ENCODE data around the gene CDH18. TPM values are rescaled to one million over a fixed set of nuclear protein-coding genes. Genes with fewer than 3 reads are reported as not detected.
A peak's percentile ranks its signal among the peaks of the same experiment; 100 is the strongest.

Gene CDH18, protein sequence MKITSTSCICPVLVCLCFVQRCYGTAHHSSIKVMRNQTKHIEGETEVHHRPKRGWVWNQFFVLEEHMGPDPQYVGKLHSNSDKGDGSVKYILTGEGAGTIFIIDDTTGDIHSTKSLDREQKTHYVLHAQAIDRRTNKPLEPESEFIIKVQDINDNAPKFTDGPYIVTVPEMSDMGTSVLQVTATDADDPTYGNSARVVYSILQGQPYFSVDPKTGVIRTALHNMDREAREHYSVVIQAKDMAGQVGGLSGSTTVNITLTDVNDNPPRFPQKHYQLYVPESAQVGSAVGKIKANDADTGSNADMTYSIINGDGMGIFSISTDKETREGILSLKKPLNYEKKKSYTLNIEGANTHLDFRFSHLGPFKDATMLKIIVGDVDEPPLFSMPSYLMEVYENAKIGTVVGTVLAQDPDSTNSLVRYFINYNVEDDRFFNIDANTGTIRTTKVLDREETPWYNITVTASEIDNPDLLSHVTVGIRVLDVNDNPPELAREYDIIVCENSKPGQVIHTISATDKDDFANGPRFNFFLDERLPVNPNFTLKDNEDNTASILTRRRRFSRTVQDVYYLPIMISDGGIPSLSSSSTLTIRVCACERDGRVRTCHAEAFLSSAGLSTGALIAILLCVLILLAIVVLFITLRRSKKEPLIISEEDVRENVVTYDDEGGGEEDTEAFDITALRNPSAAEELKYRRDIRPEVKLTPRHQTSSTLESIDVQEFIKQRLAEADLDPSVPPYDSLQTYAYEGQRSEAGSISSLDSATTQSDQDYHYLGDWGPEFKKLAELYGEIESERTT
- under 1 TPM in 1 of 2 donors, not detected in 1; 0.60 TPM for total RNA-seq
- long read RNA-seq, donor 1 = 0 reads
- long read RNA-seq, donor 2 = 0 reads

DNA sequence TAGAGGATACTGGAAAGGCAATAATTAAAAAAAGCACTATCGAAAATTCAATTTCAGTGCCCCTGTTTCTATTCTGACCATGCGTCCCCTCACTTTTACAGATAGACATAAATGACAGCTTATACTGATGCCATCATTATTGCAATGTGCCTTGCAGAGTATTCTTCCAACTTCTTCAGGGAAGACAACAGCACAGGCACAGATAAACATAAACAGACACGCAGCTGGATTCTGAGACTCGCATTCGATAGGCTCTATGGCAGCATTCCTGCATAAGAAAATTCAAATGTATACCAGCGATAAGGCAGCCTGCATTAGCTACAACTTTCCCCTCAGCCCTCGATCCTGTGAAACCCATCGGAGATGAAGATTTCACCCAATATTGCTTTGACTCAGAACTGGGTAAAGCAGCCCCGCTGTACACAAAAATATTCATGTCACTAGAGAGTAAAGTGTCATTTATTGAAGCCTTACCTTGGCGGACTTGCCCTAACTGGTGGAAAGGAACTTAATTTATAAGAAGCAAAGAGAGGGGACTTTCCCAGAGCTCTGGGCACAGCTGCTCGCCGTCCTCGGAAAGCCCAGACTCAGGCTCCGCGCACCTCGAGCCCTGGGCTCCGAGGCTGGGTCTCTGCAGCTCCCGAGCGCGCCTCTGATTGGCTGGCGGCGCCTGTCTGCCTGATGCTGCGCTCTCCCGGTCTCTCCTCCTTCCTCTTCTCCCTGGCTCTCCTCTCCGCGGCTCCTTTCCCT, at the start of gene CDH18:
TSS of gene CDH18 (minus strand) at position 589 of the 750 bp plus-strand sequence. CDS start 149,214 bp downstream, outside the sequence.
- intact Hi-C loops (cut with DNase I) = no loop called here
- DNase-seq (ENCODE audit: low spot score) = peak; percentile 69

DNA sequence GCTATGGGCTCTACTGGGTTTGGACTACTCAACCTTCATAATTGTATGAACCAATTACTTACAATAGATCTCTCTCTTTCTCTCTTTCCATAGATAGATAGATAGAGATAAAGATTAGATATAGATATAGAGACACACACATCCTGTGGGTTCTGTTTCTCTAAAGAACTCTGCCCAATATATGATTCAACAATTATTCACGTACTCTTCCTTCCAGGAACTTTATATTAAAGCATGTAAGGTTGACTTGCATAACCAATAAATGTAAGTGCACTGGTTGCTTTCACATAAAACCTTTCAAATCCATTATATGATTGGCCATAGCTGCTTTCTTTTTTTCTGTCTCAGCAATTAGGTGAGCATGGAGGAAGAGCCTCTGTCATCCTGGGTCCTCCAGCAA, 46.7 kb upstream of the CDH18 start:
- intact Hi-C loops (cut with DNase I) = no loop called here
- no peak for DNase-seq (ENCODE audit: low spot score)

DNA sequence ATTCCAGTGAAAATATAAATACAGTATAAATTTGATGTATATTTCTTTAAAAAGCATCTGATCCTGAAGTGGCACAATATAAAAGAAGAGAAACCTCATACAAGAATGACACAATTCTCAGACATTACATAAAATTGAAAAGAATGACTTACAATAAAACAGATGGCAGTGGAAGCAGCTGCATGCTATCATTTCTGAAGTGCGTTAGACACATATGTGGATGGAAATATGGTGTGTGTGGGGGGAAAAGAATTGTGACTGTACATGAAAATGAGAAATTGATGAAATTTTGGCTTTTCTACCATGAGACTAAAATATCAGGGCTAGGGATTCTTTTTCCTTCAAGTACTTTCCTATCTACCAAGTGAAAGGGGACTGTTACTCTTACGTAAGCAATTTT, 45.9 kb upstream of the CDH18 start:
- no peak for DNase-seq (ENCODE audit: low spot score)
- intact Hi-C loops (cut with DNase I) = no loop called here

DNA sequence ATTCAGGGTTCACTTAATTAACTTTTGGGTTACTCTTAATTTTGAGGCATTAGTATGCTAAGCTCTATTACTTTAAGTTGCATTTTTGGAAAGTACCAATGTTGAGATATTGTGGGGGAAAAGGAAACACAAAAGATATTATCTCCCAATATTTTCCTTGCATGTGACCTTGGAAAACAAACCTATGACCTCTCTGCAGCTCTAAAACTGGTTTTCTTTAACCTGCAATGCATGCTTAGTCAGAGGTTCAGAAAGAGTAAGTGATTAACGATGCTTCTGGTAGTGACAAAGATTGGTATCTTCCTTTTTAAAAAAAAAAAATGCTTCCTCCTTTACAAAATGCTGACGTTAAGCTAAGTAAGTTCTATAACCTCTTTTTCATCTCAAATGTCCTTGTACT, 44.9 kb upstream of the CDH18 start:
- DNase-seq (ENCODE audit: low spot score) = no peak
- intact Hi-C loops (cut with DNase I) = no loop called here

DNA sequence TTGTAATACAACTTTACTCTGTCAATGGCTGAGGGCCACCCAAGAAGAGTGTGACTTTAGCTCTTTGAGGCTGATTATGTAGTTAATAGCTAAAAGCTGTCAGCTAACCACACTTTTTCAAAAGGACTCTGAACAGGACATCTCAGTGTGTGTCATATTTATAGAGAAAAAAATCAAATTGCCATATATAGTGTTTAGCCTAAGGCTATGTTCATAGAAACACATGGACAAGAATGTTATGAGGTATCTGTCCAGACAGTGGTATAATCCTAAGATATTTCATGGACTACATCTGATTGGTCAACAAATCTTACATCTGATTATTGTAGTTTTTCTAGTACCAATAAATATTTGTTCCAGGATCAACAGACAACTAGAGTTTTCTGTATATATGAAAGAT, 42.1 kb upstream of the CDH18 start:
- DNase-seq (ENCODE audit: low spot score) = no peak
- intact Hi-C loops (cut with DNase I) = no loop called here

DNA sequence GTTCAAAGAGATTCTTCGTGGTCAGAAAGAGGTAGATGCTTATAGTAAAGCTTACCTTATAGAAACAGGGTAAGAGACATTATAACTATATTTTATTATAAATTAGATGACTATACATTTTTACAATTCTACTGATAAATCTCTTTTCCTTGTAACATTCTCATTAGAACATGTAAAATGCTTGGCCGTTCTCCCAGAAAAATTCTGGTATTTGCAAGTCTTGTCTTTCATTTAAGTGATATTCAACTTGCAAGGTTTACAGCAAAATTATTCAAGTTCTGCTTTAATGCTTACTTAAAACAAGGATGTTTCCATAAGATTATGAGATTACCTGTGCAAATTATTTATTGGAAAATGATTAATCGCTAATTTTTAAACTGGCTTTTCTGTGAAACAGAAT, 41.3 kb upstream of the CDH18 start:
- DNase-seq (ENCODE audit: low spot score) = no peak
- intact Hi-C loops (cut with DNase I) = no loop called here

DNA sequence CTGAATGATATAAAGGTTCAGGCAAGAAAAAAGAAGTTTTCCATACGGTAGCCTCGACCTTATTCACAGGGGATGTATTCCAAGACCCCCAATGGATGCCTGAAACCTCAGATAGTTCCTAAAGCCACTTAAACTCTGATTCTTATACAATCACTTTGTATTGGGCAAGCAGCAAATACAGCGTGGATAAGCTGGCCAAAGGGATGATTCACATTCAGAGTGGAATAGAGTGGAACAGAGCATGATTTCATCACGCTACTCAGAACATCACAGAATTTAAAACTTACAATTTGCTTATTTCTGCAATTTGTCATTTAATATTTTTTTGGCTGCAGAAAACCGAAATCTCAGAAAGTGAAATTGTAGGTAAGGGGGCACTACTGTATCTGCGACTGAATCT, 40.5 kb upstream of the CDH18 start:
- DNase-seq (ENCODE audit: low spot score) = no peak
- intact Hi-C loops (cut with DNase I) = no loop called here

DNA sequence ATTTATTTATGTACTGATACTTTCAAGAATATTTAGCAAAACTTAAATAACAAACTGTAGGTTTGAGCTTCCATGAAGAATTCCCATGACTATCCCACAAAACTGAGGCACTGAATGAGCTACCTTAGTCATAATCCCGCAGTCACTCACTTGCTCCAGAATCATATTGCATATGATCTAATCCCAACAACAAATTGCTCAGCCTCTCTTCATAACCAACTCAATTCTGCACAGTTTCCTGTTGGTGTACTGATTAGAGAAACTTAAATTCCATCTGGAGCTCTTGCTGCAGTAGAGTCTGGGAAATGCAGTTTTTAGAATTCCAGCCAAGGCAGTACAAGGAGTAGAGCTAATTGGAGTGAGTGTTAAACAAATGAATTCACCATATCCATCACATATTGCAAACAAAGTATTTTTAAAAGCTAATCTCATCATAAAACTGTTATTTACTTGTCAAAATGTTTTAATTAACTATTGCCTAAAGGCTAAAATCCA, 35.7 kb upstream of the CDH18 start:
- intact Hi-C loops (cut with DNase I) = no loop called here
- no peak for DNase-seq (ENCODE audit: low spot score)

DNA sequence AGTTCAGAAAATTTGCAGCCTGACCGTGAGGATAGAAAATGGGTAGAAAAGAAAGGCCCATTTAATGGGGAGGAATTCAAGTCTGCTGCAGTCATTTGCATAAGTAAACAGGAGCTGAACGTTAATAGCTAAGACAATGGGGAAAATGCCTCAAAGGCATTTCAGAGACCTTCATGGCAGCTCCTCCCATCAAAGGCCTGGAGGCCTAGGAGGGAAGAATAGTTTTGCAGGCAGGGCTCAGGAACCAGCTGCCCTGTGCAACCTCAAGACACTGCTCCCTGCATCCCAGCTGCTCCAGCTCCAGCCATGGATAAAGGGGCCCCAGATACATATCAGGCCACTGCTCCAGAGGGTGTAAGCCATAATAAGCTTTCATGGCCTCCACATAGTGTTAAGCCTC, 32.2 kb upstream of the CDH18 start:
- DNase-seq (ENCODE audit: low spot score) = no peak
- intact Hi-C loops (cut with DNase I) = no loop called here

DNA sequence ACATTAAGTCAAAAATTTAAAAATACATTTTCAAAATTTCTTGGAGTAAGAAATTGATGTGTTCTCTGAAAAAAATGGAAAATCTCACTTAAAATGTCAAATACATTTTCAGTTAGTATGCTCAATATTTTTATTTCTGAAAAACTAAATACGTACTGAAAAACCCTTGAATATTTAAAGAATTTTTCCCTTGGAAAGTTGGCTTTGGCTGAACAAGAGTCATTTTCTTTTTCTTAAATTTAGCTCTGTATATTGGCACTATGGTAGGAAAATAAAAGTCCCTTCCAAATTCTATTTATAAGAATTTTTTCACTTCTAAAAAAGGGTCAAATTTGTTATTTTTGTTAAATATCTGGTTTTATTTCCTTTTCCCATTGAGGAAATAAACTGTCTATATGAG, 29.0 kb upstream of the CDH18 start:
- DNase-seq (ENCODE audit: low spot score) = no peak

DNA sequence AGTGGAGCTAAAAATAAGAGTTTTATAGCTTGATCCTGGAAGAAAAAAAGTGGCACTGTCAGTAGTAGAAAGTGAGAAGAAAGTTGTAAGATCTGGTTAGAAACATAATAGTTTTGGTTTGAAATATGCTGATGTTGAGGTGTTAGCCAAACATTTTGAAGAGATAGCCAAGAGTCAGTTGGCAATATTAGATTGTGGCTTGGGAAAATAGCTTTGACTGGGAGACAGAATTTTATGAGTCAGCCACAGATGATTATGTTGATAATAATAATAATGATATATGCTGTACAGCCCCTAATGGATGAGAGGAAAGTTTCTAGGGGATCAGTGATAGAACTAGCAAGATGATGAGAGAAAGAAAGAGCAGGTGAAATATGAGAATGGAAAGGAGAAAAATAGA, 12.4 kb upstream of the CDH18 start:
- intact Hi-C loops (cut with DNase I) = no loop called here
- DNase-seq (ENCODE audit: low spot score) = no peak

More for the DNA sequence above, 29.0 kb upstream of the CDH18 start:
- intact Hi-C loops (cut with DNase I) = loop anchor here in 1 of 2 donors (5.0 kb wide), 1 partner anchor 1615 kb away; no protein-coding TSS in a partner anchor

DNA sequence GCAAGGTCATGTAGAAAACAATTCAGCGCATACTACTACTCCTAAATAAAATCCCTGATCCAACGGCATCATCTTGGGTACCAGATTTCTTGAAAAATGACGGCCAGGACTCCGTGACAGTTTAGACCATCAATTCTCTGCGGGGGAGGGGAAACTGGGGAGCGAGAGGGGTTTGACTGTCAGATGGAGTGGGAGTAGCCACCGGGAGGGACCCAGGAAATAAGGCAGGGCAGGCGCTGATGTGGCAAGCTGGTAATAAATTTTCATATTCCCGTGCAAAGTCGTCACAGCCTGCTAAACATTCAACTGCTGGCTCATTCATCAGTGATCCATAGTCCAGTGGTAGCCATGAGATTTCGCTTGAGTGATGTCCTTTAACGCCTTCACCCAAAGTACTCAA, 457 bp upstream of the CDH18 start:
- no peak for DNase-seq (ENCODE audit: low spot score)
- intact Hi-C loops (cut with DNase I) = no loop called here

DNA sequence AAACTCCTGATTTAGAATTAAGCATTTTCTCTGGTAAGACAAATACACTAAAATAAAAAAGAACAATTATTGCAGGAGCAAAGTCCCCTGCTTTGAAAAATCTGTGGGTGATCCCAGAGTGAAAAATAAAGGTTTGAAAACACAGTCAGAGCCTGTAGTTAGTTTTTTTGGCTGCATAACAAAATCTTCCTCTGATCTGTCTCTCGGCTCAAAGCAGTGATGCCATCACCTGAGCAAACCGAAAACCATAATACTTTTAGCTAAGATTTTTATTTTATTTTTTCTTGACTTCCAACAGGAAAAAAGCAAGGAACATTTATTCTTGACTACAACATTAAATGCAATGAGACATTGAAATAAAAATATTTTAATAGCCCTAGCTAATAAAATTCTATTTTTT, 1.2 kb downstream of the CDH18 start:
- no peak for DNase-seq (ENCODE audit: low spot score)
- intact Hi-C loops (cut with DNase I) = no loop called here

DNA sequence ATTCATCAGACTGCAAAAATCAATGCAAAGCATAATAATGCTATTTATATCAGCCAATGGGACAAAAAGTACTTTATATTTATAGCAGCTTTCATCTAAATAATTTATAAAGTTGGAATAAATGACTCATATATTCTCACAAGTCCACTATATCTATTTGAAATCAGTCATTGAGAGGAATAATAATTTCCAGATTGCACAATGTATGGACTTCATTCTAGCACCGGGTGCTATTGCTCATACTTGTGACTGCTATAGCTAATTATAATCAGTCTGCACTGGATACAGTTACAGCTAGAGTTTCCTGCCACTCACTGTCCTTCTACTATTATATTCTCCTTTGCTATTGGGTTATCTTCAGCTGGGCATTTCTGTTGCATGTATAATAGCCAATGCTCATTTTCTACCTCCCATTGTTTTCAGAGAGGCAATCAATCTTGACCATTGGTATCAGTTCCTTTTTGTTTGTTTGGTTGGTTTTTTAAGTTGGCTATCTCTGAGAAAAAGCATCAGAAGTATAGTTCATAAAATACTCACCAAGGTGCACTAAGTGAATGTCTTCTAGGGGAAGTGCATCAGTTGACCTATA, 1.9 kb downstream of the CDH18 start:
- intact Hi-C loops (cut with DNase I) = no loop called here

DNA sequence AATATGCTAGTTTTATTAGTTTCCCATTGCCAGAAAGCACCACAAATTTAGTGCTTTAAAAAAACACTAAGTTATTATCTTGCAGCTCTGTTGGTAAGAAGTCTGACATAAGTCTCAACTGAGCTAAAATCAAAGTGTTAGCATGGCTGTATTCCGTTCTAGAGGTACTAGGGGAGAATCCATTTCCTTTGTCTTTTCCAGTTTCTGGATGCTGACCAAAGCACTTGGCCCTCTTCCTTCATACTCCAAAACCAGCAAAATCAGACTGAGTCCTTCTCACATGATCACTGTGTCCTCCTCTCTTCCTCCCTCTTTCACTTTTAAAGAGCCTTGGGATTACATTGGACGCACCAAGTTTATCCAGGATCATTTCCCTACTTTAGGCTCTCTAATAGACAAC, 9.5 kb downstream of the CDH18 start:
- intact Hi-C loops (cut with DNase I) = no loop called here
- no peak for DNase-seq (ENCODE audit: low spot score)

More for the DNA sequence above, 1.9 kb downstream of the CDH18 start:
- no peak for DNase-seq (ENCODE audit: low spot score)

DNA sequence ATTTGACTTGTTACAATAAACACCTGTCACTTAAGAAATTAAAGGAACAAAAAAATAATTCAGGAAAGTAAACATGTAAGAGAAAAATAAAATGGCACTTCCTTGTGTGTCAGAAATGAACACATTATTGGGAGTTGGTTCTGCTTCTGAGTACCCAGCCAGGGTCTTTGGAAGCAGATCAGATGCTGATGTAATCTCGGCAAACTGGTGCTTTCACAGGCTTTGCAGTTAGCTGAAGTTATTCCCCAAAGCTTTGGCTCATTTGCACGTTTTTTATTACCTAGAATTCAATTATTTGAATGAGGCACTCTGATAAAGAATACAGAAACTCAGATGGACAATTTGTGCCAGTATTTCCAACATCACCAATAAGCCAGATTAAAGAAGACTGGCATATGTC, 10.9 kb downstream of the CDH18 start:
- DNase-seq (ENCODE audit: low spot score) = no peak
- intact Hi-C loops (cut with DNase I) = no loop called here

DNA sequence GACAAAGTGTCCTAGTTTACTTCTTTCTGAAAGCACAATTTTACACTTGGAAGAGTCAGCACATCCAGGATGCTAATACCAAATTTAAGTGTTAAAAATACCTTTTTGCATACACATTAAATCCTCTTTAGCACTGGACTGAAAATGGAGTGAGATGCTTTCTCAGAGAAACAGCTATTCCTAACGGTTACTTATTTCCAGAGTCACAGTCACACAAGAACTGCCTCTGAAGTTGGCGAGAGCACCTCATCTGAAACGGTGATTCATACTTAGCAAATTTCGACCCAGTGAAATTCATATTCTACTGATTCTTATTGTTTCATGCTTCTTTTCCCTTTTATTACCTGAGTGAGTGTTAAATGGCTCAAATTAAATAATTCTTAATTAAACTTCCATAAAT, 12.2 kb downstream of the CDH18 start:
- intact Hi-C loops (cut with DNase I) = no loop called here
- DNase-seq (ENCODE audit: low spot score) = no peak

DNA sequence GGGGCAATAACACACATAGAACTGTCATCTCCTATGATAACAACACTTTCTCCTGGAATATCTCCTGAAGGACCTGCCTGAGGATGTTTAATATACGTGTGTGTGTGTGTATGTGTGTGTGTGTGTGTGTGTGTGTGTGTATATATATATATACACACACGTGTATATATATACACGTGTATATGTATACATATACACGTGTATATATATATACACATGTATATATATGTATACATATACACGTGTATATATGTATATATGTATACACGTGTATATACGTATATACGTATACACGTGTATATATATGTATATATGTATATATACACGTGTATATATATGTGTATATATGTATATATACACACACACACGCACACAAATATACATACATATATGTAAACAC, 27.5 kb downstream of the CDH18 start:
- intact Hi-C loops (cut with DNase I) = no loop called here
- no peak for DNase-seq (ENCODE audit: low spot score)

DNA sequence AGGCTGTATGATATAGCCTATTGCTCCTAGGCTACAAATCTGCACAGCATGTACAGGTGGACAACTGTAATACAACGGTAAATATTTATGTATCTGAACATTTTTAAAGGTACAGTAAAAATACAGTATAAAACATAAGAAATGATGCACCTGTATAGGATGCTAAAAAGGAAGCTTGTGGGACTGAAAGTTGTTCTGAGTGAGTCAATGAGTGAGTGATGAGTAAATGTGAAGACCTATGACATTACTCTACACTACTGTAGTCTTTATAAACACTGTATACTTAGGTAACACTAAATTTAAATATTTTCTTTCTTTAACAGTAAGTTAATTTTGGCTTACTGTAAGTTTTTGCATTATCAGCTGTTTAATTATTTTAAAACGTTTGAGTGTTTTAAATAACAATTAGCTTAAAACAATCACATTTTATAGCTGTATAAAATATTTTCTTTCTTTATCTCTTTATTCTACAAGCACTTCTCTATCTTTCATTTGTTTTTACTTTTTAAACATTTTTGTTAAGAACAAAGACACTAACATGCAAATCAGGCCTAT, 28.1 kb downstream of the CDH18 start:
- intact Hi-C loops (cut with DNase I) = no loop called here
- no peak for DNase-seq (ENCODE audit: low spot score)

Measured in posterior vena cava (tissue), 2 donors.